HG03135 (cell line): ENCODE data around the gene CYB561.

ENCODE experiments used
- ATAC-seq: cut with Tn5 transposase; IDR thresholded peaks from one replicate; pipeline ENCODE4 v1.9.1; 2021; ENCODE audit warnings: mild to moderate bottlenecking, moderate library complexity; ENCODE audit not compliant: unreplicated experiment

Gene CYB561

GRCh38 chr17:63435681-63436522 lies 10.2 kb downstream of the CYB561 start:
- ATAC-seq = no peak

- ATAC-seq = no peak
These were observed 11.0 kb downstream of the CYB561 start for GRCh38 chr17:63434951-63435571.

DNA sequence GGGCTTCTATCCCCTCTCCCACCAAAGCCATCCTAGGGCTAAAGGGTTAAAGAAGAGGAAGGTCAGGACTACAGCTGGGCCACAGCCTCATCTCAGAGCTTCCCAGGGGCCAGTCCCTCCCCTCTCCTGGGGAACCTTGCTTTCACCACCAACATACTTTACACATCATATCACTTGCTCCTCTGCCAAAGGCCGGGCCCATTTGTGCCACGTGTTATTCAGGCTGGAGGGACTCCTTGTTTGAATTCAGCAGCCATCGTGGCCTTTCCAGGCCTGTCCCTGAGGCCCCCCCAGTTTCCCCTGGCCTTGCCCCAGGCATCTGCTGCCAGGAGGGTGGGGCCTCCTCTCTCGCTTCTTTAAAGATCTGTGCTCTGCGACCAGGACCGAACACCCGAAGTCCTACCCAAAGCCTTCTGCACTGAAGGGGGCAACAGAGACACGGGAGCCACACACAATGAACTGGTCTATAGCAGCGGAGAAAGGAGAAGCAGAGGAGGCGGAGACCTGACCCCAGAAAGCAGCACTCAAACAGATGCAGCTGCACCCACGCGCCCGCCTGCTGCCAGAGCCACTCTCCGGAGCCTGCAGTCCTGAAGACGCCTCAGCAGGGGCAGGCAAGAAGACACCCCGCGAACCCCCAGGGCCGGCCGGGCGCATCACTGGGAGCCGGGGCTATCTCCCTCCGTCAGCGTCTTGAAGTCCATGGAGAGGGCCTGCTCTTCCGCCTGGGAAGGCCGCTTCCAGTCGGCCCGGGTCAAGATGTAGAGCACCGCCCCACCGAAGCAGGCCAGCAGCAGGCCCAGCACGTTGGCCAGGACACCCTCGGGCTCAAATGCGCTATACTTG lies 12.1 kb downstream of the CYB561 start:
- ATAC-seq = no peak

DNA sequence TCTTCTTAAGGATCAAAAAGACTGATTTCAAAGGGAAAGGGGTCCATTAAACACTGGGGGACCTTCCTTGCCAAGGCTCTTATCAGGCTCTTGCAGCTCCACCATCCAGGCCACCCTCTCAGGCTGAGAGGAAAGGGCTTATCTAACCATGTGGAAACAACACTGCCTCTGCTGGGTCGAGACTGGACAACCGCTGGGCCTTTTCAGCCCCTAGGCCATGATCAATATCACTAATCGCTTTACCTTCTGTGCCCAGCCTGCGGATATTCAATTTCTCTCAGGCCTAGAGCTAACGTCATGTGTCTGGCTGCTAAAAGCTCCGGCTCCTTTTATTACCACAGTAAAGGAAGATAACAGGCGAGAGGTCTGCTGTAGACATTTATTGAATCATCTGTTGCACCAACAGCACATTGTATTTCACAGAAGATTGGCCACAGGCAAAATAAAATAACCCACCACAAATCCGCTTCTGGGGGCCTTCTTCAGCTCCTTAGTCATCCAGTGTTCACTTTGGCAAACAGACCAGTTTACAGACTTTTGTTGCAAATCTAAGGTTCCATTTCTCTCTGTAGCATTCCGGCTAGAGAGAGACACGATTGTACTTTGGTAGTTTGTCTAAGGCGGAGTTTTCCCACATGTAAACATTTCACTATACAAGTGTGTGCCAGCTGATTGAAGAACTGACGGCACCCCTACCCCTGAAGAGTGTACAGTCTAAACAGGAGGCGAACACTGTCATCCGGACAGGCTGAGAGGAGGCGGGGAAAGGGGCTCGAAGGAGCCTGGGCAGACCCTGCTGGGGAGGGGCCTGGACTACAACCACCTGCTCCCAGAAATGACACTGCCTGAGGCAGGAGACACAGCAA lies 13.9 kb downstream of the CYB561 start:
- ATAC-seq = no peak

GRCh38 chr17:63431618-63431938 lies 14.5 kb downstream of the CYB561 start:
- no peak for ATAC-seq

- ATAC-seq = no peak
These were observed 15.9 kb downstream of the CYB561 start for GRCh38 chr17:63430223-63430622.

DNA sequence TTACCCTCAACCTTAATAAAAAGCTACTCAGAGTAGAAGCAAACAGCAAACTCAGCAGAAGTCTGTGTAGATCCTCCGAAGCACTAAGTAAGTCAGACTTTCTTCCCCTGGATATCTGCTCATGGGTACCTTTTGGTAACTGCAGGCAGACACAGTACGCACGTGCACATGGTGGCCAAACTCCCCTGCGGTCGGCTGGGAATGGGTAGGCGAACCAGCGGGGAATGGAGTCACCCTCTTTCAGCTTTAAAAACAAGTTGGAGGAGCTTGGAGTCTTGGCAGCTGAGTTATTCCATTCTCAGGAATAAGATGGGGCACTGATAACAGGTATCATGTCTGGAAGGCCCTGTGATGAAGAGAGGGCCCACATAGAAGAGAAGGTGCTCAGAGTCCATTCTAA lies 16.3 kb downstream of the CYB561 start:
- ATAC-seq = no peak

GRCh38 chr17:63426917-63427308 lies 19.2 kb downstream of the CYB561 start:
- ATAC-seq = no peak

DNA sequence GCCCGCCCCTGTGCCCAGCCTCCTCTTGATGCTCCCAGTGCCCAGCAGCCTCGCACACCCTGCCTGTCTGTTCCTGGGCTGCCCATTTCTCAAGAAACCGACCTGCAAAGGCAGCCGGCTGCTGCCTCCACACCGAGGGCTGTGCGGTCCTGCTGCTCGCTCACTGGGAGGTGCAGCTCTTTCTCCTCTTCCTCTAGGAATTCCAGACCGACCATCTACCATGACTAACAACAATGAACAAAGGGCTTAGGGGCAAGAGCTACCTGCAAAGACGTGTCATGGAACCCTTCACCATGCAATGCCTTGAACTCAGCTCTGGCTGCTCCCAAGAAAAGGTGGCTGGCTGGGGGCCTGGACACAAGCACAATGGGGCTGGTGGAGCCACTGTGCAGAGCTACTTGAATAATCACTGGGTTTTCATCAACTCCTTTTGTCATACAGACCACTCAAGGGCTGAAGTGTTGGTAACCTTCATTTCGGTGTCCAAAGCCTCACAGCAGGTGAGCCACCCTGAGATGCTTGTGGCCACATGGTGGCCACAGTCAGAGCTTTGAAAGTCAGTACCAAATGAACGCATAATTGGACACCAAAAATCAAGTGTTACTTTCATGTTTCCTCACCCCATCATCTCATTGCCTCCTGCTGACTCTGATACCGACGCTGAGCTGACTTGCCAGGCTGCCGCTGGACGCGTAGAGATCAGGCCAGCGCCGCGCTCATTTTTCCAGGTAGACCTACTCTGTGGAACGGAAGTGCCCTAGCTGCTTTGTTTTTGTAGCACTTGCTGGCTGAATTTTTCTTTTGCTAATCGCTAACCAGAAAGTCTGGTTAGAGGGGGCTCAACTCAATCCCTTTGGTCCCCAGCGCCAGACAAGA lies 19.8 kb downstream of the CYB561 start:
- no peak for ATAC-seq

GRCh38 chr17:63425483-63425882 lies 20.6 kb downstream of the CYB561 start:
- ATAC-seq = no peak

GRCh38 chr17:63423963-63424362 lies 22.1 kb downstream of the CYB561 start:
- ATAC-seq = no peak

DNA sequence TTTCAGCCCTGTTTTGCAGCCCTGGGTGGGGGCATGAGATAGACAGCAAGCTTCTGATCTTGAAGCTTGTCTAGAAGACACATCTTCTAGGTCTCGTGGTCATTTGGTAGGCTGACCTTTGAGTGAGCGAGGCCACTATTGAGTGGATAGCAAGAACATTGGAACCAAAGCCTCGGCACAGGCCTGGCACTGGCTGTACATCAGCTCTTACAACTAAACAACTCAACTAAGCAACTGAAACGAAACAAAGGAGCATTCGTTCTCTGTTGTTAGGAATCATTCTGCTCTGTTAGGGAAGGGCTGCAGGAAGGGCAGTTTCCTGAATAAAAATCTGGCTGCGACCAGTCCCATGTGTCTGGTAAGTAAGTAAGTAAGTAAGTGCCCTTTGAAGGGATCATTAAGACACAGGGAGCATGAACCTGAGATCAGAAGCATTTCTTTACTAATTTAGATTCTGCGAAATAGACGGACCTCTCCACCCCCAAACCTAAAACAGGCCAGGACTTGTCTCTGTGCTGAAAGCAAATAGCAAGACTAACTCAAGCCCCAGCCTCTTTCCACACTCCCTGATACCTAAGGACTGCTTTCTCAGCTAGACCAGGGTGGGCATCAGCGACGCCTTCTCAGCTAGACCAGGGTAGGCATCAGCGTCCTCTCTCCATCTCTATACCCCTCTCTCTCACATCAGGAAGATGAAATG lies 22.7 kb downstream of the CYB561 start:
- no peak for ATAC-seq

DNA sequence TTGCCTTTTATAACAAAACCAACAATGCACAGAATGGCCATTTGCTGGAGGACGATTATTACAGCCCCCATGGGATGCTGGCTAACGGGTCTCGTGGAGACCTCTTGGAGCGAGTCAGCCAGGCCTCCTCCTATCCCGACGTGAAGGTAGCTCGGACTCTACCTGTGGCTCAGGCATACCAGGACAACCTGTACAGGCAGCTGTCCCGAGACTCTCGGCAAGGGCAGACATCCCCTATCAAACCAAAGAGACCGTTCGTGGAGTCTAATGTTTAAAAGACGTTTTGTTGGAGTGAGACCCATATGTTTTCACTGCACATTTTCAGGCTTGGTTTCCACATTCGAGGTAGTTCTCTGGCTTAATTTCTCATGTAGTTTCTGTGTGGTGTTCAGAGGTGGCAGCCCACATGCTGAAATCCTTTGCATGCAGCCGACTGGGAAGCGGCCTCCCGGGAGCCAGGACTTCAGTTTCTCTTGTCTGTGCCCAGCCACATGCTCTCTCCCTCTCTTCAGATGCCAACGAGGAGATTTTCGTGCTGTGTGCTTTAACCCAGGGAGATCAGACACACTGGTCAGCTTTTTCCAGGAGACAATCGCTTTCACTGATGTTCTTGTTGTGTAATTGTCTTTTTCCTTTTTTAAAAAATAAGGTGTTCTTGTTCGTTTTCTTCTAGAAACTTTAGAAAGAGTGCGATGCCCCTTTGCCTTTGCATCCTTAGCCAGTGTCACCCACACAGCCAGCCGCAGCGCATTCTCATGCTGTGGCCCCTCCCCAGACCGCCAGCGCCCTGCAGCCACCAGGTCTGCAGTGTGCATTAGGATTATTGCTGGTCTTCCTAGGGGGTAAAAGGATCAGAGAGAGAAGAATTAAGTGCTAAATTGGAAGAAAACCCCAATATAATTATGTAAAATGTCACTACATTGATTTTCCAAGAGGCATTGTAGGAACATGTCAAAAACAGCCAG lies 24.1 kb downstream of the CYB561 start:
- no peak for ATAC-seq

DNA sequence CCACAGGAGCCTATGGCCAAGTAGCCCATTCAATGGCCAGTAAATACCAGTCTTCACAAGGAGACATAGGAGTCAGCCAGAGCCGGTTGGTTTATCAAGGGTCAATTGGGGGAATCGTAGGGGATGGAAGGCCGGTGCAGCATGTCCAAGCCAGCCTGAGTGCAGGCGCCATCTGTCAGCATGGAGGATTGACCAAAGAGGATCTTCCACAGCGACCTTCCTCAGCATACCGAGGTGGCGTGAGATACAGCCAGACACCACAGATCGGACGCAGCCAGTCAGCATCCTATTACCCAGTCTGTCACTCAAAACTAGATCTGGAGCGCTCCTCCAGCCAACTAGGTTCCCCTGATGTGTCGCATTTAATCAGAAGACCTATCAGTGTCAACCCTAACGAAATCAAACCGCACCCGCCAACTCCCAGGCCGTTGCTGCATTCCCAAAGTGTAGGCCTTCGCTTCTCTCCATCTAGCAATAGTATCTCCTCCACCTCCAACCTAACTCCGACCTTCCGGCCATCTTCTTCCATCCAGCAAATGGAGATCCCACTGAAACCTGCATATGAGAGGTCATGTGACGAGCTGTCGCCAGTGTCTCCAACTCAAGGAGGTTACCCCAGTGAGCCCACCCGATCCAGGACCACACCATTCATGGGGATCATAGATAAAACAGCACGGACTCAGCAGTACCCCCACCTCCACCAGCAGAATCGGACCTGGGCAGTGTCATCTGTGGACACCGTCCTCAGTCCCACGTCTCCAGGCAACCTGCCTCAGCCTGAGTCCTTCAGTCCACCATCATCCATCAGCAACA lies 25.0 kb downstream of the CYB561 start:
- no peak for ATAC-seq

DNA sequence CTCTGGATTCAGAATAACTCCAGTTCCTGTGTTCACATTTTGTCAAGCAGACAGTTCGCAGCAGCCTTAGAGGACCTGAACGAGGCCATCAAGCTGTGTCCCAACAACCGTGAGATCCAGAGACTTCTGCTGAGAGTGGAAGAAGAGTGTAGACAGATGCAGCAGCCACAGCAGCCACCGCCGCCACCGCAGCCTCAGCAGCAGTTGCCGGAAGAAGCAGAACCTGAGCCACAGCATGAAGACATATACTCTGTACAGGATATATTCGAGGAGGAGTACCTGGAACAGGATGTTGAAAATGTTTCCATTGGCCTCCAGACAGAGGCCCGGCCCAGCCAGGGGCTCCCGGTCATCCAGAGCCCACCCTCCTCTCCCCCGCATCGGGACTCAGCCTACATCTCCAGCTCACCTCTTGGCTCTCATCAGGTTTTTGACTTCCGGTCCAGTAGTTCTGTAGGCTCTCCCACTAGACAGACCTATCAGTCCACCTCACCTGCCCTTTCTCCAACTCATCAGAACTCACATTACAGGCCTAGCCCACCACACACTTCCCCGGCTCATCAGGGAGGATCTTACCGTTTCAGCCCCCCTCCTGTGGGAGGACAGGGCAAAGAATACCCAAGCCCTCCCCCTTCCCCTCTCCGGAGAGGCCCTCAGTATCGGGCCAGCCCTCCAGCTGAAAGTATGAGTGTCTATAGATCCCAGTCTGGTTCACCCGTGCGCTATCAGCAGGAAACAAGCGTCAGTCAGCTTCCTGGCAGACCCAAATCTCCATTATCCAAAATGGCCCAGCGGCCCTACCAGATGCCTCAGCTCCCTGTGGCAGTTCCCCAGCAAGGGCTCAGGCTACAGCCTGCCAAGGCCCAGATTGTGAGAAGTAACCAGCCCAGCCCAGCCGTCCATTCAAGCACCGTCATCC lies 25.9 kb downstream of the CYB561 start:
- ATAC-seq = no peak

GRCh38 chr17:63419398-63419797 lies 26.7 kb downstream of the CYB561 start:
- no peak for ATAC-seq
